KMS-11 (cell line): ENCODE measurements around the gene RAB40C.

Source experiments
- H2AFZ ChIP-seq: fragments of 200-600 bp; sonication (generic); 2 replicates; pipeline ENCODE4 v1.6.1; 2016; ENCODE audit warnings: antibody characterized with exemption, mixed run types, low read depth
- H3K27ac ChIP-seq: fragments of 200-600 bp; sonication (generic); 2 replicates; pipeline ENCODE4 v1.6.1; 2016; ENCODE audit warnings: mild to moderate bottlenecking, mixed run types
- H3K27me3 ChIP-seq: fragments of 200-600 bp; sonication (generic); 2 replicates; pipeline ENCODE4 v1.6.1; 2017; ENCODE audit warnings: mild to moderate bottlenecking, low read depth, mixed run types, moderate library complexity; ENCODE audit not compliant: insufficient read depth
- H3K36me3 ChIP-seq: fragments of 200-600 bp; sonication (generic); 2 replicates; pipeline ENCODE4 v1.6.1; 2017; ENCODE audit warnings: mild to moderate bottlenecking, mixed run types; ENCODE audit not compliant: insufficient read depth
- H3K4me1 ChIP-seq: fragments of 200-600 bp; sonication (generic); 2 replicates; pipeline ENCODE4 v1.6.1; 2016; ENCODE audit warnings: mild to moderate bottlenecking, low read depth, mixed run types; ENCODE audit not compliant: poor library complexity, severe bottlenecking
- H3K4me2 ChIP-seq: fragments of 200-600 bp; sonication (generic); 2 replicates; pipeline ENCODE4 v1.7.0; 2016; ENCODE audit warnings: mild to moderate bottlenecking, mixed run types
- H3K4me3 ChIP-seq: fragments of 200-600 bp; sonication (generic); IDR thresholded peaks from 2 replicates; pipeline ENCODE4 v1.6.1; 2017; ENCODE audit warnings: low read depth, low read length, mixed read lengths; ENCODE audit not compliant: insufficient read depth
- H3K79me2 ChIP-seq: fragments of 200-600 bp; sonication (generic); 2 replicates; pipeline ENCODE4 v1.6.1; 2016; ENCODE audit warnings: low read depth, mixed run types; ENCODE audit not compliant: insufficient read depth
- H3K9ac ChIP-seq: fragments of 200-600 bp; sonication (generic); 2 replicates; pipeline ENCODE4 v1.6.1; 2016; ENCODE audit warnings: mild to moderate bottlenecking, mixed run types
- H4K20me1 ChIP-seq: fragments of 200-600 bp; sonication (generic); 2 replicates; pipeline ENCODE4 v1.6.1; 2016; ENCODE audit warnings: mild to moderate bottlenecking, mixed run types; ENCODE audit not compliant: insufficient read depth
- CTCF ChIP-seq: fragments of 200-600 bp; sonication (generic); conservative IDR thresholded peaks from 2 replicates; pipeline ENCODE4 v1.6.1; 2017; ENCODE audit warnings: low read depth, mild to moderate bottlenecking, antibody characterized with exemption, low read length, moderate library complexity, mixed read lengths

The RAB40C gene

GRCh38 chr16:662597-662996 is 72.7 kb downstream of the RAB40C start:
- Histone ChIP-seq H3K9ac (no peak overlapping the region), H3K79me2 (no peaks in the 10 kb centered on the region), H3K4me1 (peaks cover 24% of the 10 kb centered on the region), H3K36me3 (no peaks in the 10 kb centered on the region), H3K4me2 (no peak overlapping the region), H3K27ac (no peak overlapping the region), H3K27me3 (no peaks in the 10 kb centered on the region), H4K20me1 (no peaks in the 10 kb centered on the region), H2AFZ (no peak overlapping the region), H3K4me3 (no peak overlapping the region)
- no peak for TF ChIP-seq CTCF

- Histone ChIP-seq H3K4me2 (no peak overlapping the region), H3K79me2 (peaks cover 19% of the 10 kb centered on the region), H3K4me1 (peaks cover 13% of the 10 kb centered on the region), H3K36me3 (no peaks in the 10 kb centered on the region; the same call in 1 of the 2 replicates), H3K27ac (no peak overlapping the region), H3K27me3 (no peaks in the 10 kb centered on the region), H3K9ac (no peak overlapping the region), H3K4me3 (no peak overlapping the region), H2AFZ (no peak overlapping the region), H4K20me1 (no peaks in the 10 kb centered on the region)
- TF ChIP-seq CTCF = no peak
Observed at GRCh38 chr16:666572-666971, 76.7 kb downstream of the RAB40C start.

GRCh38 chr16:667113-667779 is 77.4 kb downstream of the RAB40C start:
- Histone ChIP-seq H3K9ac (no peak overlapping the region; the same call in 1 of the 2 replicates), H3K4me1 (peaks cover 13% of the 10 kb centered on the region), H3K4me3 (no peak overlapping the region), H3K27ac (no peak overlapping the region; the same call in 1 of the 2 replicates), H2AFZ (peak overlapping the region; percentile 49; the same call in 1 of the 2 replicates), H3K36me3 (no peaks in the 10 kb centered on the region; the same call in 1 of the 2 replicates), H3K4me2 (peak overlapping the region; percentile 71), H4K20me1 (no peaks in the 10 kb centered on the region), H3K79me2 (peaks cover 19% of the 10 kb centered on the region), H3K27me3 (no peaks in the 10 kb centered on the region)
- TF ChIP-seq CTCF = no peak

GRCh38 chr16:667780-668518 is 78.1 kb downstream of the RAB40C start, which contains the start of gene RHOT2:
Gene RHOT2, plus strand, starts transcription at chr16:668132. Its CDS starts 68 bp downstream, at chr16:668200.
- Histone ChIP-seq H3K4me3 (no peak within 1 kb of the TSS), H3K27ac (no peak within 1 kb of the TSS; the same call in 1 of the 2 replicates), H3K4me1 (peaks cover 13% of the 10 kb centered on the region), H3K27me3 (no peaks in the 10 kb centered on the region), H2AFZ (peak within 1 kb of the TSS; percentile 49; the same call in 1 of the 2 replicates), H3K4me2 (peak within 1 kb of the TSS; percentile 71), H4K20me1 (no peaks in the 10 kb centered on the region), H3K79me2 (peaks cover 19% of the 10 kb centered on the region), H3K36me3 (peaks cover under 1% of the 10 kb centered on the region; the same call in 1 of the 2 replicates), H3K9ac (peak within 1 kb of the TSS; percentile 81)
- TF ChIP-seq CTCF = peak; percentile 78
